ENCODE measurements around the gene PCNX2. TPM values are rescaled to one million over a fixed set of nuclear protein-coding genes. Genes with fewer than 3 reads are reported as not detected.

PCNX2 gene
- total and polyA plus RNA-seq, 2 of the 8 experiments (the other 6 are each of a cell fraction or from before 2014, with no cell fraction given): 46.1 to 57.6 TPM

DNA sequence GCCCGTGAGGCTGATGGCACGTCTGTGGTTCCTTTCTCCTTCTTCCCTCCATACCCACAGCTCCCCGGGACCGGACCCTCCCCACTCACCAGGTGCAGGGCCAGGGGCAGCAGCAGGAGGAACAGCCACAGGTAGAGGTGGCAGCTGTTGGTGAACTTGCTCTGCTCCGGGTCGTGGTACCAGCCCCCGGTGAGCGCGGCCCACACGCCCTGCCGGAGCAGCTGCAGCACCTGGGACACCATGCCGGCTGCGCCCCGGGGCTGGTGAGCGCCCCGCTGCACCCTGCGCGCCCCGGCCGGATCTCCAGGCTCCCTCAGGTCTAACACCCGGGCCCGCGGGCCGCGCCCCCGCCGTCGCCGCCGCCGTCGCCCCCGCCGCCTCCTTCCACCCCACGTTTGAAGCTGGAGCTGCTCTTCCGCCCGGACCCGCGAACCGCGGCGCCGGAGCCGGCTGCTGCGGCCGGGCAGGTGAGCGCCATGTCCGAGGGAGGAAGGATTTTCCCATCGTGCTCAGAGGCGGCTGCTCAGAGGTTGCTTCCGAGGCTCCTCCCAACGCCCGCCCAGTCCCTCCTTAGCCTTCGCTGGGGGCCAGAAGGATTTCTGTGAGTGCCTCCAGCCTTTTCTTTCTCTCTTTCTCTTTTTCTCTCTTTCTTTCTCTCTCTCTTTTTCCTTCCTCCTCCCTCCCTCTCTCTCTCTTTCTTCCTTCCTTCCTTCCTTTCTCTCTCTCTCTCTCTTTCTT lies at the start of gene PCNX2 (continued):
- TF ChIP-seq CBX5 (IDR thresholded peaks at IDR 0.05; ENCODE audit: low read depth, low read length) (no peak), POLR2A (IDR thresholded peaks at IDR 0.05; ENCODE audit: control extremely low read depth in 1 of 2, low read depth in 2 of 2, low read length in 2 of 2) (peak; percentile 56 to 57; a peak in 2 of 3 replicates), ZNF274 (IDR thresholded peaks at IDR 0.05; ENCODE audit: borderline replicate concordance, extremely low read depth, low read length) (no peak), RBBP5 (IDR thresholded peaks at IDR 0.05; ENCODE audit: borderline replicate concordance, low read depth, low read length) (no peak; the same call in 1 of the 2 replicates), TAF1 (IDR thresholded peaks at IDR 0.05; ENCODE audit: low read depth, low read length) (peak; percentile 86), YY1 (IDR thresholded peaks at IDR 0.05; ENCODE audit: low read depth, low read length) (peak; percentile 90), CHD1 (IDR thresholded peaks at IDR 0.05; ENCODE audit: low read depth, low read length) (no peak), SP2 (IDR thresholded peaks at IDR 0.05; ENCODE audit: low read length) (no peak), CEBPB (IDR thresholded peaks at IDR 0.05; ENCODE audit: low read depth, low read length) (no peak), TEAD4 (IDR thresholded peaks at IDR 0.05; ENCODE audit: low read depth, low read length) (no peak), BCL11A (IDR thresholded peaks at IDR 0.05; ENCODE audit: low read depth in 2 of 2, low read length in 2 of 2) (no peak), RNF2 (IDR thresholded peaks at IDR 0.05; ENCODE audit: borderline replicate concordance, low read depth, low read length, missing control alignments, poor library complexity, severe bottlenecking) (no peak), GABPA (IDR thresholded peaks at IDR 0.05; ENCODE audit: borderline replicate concordance, insufficient read depth, low read length) (no peak), RAD21 (IDR thresholded peaks at IDR 0.05 in 1 of 2, conservative IDR thresholded peaks at IDR 0.05 in 1 of 2; ENCODE audit: low read depth in 2 of 2, low read length in 2 of 2) (no peak), HDAC2 (IDR thresholded peaks at IDR 0.05; ENCODE audit: borderline replicate concordance in 1 of 2, low read depth in 2 of 2, low read length in 2 of 2) (no peak), RXRA (IDR thresholded peaks at IDR 0.05; ENCODE audit: insufficient read depth, low read depth, low read length) (no peak)
- TF ChIP-seq, protein P1, sequence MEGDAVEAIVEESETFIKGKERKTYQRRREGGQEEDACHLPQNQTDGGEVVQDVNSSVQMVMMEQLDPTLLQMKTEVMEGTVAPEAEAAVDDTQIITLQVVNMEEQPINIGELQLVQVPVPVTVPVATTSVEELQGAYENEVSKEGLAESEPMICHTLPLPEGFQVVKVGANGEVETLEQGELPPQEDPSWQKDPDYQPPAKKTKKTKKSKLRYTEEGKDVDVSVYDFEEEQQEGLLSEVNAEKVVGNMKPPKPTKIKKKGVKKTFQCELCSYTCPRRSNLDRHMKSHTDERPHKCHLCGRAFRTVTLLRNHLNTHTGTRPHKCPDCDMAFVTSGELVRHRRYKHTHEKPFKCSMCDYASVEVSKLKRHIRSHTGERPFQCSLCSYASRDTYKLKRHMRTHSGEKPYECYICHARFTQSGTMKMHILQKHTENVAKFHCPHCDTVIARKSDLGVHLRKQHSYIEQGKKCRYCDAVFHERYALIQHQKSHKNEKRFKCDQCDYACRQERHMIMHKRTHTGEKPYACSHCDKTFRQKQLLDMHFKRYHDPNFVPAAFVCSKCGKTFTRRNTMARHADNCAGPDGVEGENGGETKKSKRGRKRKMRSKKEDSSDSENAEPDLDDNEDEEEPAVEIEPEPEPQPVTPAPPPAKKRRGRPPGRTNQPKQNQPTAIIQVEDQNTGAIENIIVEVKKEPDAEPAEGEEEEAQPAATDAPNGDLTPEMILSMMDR (IDR thresholded peaks at IDR 0.05; ENCODE audit: control extremely low read depth in 1 of 3, insufficient read depth in 1 of 3, low read depth in 1 of 3, low read length in 3 of 3): no peak
- TF ChIP-seq, protein P2, sequence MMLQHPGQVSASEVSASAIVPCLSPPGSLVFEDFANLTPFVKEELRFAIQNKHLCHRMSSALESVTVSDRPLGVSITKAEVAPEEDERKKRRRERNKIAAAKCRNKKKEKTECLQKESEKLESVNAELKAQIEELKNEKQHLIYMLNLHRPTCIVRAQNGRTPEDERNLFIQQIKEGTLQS (IDR thresholded peaks at IDR 0.05; ENCODE audit: insufficient read depth, low read depth, low read length): no peak
- TF ChIP-seq, protein P3, sequence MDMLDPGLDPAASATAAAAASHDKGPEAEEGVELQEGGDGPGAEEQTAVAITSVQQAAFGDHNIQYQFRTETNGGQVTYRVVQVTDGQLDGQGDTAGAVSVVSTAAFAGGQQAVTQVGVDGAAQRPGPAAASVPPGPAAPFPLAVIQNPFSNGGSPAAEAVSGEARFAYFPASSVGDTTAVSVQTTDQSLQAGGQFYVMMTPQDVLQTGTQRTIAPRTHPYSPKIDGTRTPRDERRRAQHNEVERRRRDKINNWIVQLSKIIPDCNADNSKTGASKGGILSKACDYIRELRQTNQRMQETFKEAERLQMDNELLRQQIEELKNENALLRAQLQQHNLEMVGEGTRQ (IDR thresholded peaks at IDR 0.05; ENCODE audit: low read length): no peak
